GM18858 (cell line): ENCODE results near the gene ARRDC1.

Experiments used
- ATAC-seq: cut with Tn5 transposase; IDR thresholded peaks from one replicate; pipeline ENCODE4 v1.9.1; 2021; ENCODE audit not compliant: unreplicated experiment

The ARRDC1 gene

DNA sequence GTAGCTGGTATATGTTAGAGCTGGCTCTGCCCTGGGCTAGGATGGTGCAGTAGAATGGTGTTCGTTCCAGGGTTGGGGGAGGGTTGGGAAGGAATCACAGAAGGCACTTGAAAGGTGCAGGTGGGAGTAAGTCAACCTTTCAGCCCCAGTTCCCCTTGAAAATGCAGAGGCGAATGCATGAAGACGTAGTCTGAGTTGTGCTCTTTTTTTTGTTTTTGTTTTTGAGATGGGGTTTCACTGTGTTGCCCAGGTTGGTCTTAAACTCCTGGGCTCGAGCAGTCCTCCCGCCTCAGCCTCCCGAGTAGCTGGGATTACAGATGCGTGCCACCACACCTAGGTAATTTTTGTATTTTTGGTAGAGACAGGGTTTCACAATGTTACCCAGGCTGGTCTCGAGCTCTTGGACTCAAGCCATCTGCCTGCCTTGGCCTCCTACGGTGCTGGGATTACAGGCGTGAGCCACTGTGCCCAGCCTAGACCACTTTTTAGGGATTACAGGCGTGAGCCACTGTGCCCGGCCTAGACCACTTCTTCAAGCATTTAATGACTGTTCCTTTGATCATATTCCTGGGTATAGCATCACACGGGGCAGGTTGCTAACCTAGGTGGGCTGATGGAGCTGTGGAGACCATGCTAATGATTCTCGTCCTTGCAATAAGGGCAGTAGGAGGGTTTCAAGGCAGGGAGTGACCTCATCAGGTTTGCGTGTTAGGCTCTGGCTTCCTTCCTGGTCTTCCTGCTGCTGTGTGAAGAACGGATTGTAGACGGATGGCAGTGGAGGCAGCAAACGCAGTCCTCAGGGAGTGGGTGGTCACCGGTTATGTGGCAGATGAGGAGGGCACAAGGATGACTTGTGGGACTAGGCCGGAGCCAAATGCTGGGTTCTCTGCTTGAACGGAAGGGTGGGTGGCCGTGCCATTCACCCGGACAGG is 27.0 kb downstream of the ARRDC1 start:
- ATAC-seq, result no peak

DNA sequence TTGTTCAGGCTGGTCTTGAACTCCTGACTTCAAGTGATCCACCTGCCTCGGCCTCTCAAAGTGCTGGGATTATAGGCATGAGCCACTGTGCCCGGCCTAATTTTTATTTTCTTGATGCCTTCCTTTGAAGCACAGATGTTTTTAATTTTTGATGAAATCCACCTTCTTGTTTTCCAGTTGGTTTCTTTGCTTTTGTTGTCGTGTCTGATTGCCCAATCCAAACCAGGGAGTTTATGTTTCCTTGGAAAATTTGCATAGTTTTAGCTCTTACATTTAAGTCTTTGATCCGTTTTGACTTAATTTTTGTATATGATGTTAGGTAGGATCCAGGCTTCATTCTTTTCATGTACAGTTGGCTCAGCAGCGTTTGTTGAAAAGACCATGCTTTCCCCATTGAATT is 28.5 kb downstream of the ARRDC1 start:
- ATAC-seq, result no peak

DNA sequence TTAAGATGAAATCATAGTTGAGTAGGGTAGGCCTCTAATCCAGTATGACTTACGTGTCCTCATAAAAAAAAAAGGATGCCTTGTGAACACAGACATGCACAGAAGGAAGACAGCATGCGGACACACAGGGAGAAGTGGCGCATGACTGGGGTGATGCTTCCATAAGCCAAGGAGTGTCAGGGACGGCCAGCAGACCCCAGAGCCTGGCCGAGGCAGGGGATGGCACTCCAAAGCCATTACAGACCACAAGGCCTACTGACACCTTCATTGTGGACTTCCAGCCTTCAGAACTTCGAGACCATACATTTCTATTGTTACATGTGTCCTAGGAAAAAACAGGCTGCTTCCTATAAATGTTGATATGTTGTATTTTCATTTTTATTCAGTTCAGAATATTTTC is 33.2 kb downstream of the ARRDC1 start:
- ATAC-seq, result no peak

DNA sequence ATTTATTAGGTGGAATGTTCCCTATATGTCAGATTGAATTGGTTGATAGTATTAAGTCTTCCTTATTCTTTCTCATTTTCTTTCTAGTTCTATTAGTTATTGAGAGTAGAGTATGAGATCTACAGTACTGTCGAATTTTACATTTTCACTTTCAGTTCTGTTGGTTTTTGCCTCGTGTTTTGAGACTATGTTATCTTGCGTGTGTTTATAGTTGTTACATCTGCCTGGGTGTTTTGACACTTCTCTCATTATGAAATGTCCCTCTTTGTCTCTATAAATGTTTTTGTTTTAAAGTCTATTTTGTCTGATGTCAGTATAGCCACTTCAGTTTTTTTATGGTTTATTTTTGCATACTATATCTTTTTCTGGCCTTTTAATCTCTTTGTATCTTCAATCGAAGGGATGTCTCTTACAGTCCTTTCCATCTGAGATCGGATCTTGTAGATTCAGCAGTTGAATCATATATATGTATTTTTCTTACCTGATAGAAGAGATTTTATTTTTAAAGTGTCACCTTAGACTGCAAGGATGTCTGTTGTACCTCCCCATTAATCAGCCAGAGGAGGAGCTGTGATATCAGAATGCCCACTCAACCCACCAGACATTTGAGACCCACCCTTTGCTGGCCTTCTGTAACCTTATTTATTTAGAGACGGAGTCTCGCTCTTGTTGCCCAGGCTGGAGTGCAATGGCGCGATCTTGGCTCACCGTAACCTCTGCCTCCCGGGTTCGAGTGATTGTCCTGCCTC is 34.0 kb downstream of the ARRDC1 start:
- no peak for ATAC-seq

DNA sequence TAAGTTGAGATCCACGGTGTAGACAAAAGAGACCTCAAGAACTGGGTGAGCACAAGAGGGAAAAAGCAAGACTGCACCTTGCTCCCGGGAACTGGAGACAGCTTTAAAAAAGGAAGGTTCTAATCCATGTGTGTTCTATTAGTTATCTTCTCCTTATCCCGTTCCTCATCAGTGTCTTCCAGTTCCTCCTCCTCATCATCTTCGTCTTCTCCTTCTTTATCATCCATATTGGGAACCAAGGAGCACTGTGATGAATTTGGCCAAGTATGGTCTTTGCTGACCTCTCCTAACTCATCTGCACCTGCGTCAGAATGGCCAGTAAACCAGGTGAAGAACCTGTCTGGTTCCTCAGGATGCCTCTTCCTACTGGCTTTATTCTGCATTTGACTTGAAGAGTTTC is 35.4 kb downstream of the ARRDC1 start:
- ATAC-seq, result no peak

DNA sequence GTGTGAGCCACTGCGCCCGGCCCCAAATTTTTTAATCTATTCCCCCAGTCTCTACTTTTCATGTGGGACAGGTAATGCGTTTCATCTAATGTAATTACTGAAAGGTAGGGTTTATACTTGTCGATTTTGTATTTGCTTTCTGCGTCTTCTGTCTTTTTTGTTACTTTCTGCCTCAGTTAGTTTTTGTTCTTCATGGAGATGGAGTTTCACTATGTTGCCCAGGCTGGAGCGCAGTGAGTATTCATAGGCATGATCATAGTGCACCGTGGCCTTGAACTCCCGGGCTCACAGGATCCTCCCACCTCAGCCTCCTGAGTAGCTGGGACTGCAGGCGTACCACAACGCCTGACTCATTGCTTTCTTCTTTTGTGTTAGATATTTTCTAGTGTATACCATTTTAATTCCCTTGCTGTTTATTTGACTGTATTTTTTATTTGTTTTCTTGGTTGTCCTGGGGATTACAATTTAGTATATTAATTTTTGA is 36.7 kb downstream of the ARRDC1 start:
- ATAC-seq, result no peak

DNA sequence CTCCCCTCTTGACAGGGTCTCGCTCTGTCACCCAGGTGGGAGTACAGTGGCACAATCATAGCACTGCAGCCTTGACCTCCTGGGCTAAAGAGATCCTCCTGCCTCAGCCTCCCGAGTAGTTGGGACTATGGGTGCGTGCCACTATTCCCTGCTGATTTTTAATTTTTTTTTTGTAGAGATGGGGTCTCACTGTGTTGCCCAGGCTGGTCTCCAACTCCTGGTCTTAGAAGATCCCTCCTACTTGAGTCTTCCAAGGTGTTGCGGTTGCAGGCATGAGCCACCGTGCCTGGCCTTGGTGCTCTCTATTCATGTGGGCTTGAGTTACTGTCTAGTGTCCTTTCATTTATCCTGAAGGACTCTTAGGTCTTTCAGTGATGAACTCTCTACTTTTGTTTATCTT is 37.4 kb downstream of the ARRDC1 start:
- ATAC-seq, result no peak

DNA sequence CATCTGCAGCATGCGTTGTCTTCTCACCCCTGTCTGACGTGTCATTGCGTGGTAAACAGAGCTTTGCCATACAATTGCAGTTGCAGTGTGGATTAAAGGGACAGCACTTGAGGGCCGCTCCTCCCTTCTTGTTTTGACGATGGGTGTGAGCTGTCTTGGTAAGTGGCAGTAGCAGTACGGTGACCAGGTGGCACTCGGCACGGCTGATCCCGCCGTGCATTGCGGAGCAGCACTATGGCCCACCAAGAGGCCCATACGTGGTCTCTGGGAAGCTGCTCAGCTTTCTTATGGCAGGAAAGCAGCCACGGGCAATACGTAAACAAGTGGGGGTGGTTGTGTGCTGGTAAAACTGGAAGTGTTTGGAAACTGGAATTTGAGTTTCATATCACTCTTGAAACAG is 38.4 kb downstream of the ARRDC1 start:
- ATAC-seq, result no peak

DNA sequence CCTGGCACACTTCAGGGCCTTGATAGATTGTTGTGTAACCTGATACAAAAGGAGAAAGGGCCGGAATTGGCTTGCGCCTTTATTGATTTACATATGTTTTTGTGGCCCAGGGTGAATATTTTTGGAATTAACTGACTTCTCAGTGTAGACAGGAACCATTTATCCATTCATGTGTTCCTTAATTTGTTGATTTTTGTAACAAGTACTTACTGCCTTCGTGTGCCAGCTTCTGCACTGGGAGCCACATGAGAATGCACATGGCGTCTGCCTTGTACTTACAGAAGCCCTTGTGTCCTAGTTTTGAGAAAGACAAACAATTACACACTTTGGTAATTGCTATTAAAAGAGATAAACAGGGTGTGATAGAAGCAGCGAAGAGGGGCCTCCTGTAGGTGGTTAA is 39.7 kb downstream of the ARRDC1 start:
- no peak for ATAC-seq

DNA sequence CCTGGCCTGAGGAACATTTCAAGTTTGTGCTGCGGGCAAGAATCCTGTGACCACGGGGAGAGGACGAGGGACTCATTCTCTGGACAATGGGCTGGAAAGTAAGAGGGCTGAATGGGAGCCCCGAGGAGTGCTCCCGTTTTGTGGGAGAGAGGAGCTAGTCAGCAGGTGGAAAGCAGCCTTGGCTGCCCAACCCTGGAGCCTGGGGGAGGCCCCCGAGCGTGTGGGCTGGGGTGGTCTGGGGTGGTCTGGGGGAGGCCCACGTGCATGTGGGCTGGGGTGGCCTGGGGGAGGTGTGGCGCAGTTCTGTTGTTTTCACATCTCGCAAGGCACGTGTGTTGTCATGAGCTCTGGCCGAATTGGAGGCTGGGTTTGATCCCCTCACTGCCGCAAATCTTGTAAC is 40.9 kb downstream of the ARRDC1 start:
- ATAC-seq, result no peak

DNA sequence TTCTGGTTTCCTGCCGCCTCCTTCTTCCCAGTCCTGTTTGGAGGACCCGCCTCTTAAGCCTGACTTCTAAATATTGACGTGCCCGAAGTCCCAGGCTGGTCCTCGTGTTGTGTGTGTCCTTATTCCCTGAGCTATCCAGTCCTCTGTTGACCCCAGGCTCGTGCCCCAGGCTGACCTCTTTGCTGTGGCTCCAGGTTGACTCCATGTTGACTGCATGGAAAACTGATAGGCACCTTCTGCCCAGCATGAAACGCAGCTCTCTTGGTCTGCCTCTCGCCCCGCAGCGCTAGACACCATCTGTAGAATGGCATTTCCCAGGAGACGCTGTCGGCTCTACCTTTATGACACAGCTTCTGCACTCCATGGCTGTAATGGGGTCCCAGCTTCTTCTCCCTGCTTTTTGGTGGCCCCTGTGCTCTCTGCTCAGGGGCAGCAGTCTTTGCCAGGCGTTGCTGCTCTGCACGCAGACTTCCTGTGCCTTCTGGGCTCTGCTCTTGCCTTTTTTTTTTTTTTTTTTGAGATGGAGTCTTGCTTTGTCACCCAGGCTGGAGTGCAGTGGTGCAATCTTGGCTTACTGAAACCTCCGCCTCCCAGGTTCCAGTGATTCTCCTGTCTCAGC is 41.7 kb downstream of the ARRDC1 start:
- no peak for ATAC-seq

DNA sequence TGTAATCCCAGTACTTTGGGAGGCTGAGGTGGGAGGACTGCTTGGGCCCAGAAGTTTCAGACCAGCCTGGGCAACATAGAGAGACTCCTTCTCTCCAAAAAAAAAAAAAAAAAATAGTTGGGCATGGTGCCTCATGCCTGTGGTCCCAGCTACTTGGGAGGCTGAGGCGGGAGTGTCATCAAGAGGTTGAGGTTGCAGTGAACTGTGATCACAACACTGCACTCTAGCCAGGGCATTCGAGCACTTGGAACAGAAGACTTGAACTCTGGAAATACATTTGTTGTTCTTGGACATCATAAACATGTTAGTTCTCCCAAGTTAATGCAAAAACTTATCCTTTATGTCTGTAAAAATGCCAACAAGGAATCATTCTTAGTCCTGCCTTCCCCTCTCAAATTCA is 42.9 kb downstream of the ARRDC1 start:
- ATAC-seq, result no peak

DNA sequence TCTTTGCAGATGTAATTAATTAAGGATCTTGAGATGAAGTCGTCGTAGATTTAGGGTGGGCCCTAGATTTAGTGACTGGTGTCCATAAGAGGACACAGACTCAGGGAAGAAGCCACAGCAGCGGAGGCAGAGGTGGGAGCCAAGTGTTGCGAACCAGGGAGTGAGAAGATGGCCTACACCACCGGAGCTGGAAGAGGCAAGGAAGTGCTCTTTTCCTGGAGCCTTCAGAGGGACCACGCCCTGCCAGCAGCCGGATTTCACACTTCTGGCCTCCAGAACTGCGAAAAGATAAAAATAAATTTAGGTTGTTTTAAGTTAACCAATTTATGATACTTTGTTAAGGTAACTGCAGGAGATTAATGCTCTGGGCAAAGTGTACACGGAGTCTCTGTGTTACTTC is 44.1 kb downstream of the ARRDC1 start:
- ATAC-seq, result no peak

DNA sequence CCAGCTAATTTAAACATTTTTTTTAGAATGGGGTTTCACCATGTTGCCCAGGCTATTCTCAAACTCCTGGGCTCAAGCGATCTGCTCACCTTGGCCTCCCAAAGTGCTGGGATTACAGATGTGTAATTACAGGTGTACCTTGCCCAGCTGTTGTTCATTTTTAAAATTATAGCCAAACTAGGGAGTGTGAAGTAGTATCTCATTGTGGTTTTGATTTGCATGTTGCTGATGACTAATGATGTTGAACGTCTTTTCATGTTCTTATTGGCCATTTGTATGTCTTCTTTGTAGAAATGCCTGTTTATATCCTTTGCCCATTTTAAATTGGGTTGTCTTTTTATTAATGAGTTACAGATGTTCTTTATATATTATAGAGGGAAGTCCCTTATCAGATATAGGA is 44.8 kb downstream of the ARRDC1 start:
- ATAC-seq, result no peak

DNA sequence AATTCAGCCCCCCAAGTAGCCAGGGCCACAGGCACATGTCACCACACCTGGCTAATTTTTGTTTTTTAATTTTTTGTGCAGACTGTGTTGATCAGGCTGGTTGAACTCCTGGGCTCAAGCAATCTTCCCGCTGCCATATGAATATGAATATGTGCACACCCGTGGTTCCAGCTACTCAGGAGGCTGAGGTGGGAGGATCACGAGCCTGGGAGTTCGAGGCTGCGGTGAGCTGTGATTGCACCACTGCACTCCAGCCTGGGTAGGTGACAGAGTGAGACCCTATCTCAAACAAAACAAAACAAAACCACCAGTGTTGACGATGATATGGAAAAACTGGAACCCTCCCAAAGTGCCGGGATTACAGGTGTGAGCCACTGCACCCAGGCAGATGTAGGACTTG is 45.3 kb downstream of the ARRDC1 start:
- no peak for ATAC-seq

DNA sequence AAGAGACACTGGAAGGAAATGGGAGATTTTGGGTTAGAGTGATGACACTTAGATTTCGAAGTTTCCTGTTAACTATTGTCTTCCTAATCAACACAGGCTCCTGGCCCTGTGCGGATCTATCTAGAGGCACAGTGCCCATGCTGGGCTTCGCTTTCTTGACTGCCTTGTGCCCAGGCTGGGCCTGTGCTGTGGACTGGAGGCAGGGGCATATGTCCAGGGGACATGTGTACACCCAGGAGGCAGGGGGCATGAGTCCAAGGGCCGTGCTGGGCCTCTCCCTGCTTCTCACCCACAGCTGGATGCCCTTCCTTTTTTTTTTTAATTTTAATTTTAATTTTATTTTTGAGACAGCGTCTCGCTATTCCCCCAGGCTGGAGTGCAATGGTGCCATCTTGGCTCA is 50.9 kb downstream of the ARRDC1 start:
- ATAC-seq, result no peak

DNA sequence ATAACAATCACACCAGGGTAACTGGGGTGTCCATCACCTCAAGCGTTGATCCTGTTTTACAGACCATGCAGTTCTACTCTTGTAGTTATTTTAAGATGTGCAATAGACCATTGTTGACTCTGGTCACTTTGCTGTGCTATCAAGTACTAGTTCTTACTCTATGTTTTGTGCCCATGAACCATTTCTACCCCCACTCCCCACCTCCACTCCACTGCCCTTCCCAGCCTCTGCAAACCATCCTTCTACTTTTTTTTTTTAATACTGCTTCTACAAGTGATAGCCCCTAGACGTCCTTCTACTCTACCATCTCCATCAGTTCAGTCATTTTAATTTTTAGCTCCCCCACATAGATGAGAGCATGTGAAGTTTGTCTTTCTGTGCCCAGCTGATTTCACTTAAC is 52.1 kb downstream of the ARRDC1 start:
- ATAC-seq, result no peak

DNA sequence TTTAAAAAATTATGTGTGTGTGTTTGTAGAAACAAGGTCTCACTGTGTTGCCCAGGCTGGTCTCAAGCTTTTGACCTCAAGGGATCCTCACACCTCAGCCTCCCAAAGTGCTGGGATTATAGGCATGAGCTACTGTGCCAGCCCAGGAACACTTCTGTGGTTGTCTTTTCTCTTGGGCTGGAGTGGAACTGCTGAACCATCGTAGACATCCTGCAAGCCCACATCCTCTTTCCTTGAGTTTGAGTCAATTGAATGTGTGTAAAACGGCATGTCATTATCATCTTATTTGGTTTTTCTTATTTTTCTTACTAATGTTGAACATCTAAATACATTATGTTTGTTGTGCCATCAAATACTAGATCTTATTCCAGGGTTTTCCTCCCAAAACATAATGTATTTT is 53.3 kb downstream of the ARRDC1 start:
- ATAC-seq, result no peak

DNA sequence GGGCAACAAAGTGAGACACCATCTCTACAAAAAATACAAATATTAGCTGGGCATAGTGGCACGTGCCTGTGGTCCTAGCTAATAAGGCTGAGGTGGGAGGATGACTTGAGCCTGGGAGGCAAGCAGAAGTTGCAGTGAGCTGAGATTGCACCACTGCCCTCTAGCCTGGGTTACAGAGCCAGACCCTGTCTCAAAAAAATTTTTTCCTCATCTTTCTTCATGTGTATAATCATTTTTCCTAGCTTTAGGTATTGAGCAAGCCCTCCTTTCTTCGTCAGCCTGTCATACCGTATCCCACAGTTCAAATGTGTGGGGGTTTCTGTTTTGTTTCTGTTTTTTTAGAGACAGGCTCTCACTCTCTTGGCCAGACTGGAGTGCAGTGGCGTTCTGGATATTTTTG is 54.7 kb downstream of the ARRDC1 start:
- no peak for ATAC-seq

DNA sequence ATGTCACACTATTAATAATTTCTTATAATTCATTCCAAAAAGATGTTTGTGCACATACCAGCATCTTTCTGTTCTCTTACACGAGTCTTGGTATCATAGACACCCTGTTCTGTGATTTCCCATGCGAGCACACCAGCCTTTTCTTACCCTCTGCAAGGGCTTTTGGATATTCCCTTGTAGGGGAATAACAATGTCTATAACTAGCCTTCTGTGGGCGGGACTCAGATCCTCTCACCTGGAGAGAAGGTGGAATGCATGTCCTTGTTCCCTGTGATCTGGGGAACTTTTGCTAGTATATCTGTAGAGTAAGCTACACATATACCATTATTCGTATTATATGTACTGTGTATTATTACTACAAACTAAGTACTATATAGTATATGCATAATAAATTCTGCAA is 58.1 kb downstream of the ARRDC1 start:
- no peak for ATAC-seq

DNA sequence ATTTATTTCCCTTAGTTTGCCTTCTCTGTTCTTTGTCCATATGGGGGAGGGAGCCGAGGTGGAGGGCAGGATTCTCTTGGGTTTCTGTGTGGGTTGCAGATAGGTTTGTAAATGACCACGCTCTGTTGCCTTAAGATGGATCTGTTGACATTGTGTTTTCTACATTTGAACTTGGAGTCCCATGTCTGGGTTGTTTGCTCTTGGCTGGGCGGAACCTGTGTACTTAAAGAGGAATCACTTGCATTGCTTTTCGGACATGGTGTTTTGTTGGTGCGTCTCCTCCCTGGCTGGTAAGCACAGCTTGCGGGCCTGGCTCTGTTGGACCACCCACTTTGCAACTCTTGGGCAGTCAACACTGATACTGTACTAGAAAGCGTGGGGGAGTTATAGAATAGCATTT is 59.2 kb downstream of the ARRDC1 start:
- ATAC-seq, result no peak
